NCI-H226 (cell line): ENCODE results near the gene PHOX2B.

Source experiments
- DNase-seq: peaks from one replicate; pipeline ENCODE4 v3.0.0-alpha.2; 2015

Gene PHOX2B

DNA sequence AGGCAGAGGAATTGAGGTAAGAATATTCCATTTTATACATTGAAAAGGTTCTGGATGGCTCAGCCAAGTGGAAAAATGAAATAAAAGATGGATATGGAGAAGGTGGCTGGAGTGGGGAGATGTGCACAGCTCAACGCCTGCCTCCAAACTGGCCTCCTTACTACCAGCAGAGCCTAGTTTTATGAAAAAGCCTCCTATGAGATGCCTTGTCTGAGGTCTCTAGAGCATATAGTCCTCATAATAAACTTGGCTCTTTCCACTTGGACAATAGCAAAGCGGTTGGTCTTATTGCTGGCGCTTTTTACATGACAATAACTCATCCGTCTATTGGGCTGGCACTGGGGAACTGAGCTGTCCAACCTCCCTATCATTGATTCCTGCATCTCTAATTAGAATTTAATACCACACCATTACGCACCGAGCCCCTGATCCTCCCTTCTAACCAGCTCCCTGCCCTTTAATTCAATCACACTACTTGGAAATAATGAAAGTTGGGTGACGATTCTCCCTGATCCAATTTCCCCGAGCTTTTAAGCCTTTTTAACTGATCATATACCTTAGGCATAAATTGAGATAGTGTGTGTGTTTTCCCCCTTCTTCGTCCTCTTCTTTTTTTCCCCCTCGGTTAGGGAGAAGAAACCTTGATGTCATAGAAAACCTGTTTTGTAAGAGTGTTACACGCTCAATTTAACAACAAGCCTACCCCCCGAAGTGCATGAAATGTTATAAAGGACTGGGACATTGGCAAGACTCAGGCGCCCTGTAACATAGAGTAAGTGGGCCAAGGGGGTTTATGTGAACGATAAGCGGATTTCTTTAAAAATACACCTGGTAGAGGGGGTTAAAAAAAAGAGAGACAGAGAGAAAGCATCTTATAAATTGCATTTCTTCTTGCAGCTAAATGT, at the start of gene PHOX2B:
Gene PHOX2B, minus strand, starts transcription at position 155 of the 905 bp plus-strand sequence. Its CDS starts 115 bp downstream, at position 40.
- DNase-seq = no peak

DNA sequence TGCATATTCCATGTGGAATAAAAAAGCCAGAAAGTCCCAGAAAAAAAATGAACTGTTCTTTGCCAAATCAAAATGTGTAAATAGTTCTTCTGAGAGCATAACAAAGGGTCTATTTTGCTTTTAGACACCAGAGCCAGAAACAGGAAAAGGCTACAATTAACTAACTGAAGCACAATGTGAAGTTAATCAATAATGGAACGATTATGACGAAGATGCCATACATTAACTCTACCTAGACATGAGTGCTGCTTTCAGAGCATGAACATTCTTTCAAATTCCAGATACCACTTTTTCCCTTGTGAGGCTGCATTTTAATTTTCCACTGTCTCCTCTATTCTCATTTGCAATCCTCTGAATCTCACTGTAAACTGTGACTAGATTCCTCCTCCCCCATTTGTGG, 48.7 kb upstream of the PHOX2B start:
- DNase-seq = no peak

DNA sequence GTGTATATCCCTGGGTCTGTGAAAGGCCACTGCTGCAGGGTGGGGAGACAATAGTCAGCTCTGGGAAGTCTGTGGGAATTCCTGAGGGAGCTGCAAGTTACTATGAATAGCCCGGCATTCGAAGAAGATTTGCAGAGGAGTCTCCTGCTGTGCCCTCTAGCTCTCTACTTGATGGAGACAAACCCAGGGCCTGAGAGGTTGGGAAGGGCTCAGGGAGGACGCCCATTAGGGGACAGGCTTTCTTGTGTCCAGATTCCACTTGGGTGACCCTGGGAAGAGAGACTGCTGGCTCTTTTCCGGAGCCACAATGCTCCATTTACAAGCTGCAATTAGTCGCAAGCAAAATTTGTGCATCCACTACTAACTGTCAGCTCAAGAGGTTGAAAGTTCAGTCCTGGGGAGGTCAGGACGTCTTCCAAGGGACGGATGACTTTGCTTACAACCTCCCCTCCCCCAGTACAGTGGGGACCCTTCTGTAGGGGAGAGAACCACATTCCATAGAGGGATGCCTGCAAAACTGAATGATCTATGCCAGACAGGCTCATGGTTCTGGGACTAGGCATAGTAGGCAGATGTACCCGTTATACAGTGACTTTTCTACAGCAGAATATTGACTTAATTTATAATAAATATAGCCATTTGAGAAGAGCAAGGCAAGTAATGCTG, 48.2 kb upstream of the PHOX2B start:
- no peak for DNase-seq

DNA sequence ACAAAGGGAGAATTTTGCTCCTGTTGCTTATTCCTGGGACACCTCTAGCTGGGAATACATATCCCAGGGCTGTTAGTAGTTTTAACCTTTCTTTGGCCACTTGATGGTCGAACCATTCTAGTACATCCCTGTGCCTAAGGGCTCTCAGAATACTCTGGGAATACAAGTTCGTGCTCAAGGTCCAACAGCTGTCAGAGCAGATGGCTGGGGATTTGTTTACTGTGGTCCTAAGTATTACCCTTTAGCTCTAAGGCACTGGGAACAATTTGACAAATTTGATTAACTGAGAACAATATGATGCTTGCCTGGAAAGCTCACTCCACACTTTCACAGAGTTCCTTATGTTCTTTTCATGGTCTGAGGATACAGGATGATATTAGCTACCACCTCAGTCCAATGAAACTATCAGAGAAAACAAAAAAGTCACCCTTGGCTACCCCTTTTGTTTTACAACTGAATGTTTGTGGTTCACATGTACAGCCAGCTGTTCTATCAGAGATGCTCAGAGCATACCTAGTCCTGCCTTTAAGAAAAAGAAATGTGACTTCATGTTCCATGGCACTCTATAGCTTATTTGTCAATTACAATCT, 47.4 kb upstream of the PHOX2B start:
- DNase-seq = no peak

DNA sequence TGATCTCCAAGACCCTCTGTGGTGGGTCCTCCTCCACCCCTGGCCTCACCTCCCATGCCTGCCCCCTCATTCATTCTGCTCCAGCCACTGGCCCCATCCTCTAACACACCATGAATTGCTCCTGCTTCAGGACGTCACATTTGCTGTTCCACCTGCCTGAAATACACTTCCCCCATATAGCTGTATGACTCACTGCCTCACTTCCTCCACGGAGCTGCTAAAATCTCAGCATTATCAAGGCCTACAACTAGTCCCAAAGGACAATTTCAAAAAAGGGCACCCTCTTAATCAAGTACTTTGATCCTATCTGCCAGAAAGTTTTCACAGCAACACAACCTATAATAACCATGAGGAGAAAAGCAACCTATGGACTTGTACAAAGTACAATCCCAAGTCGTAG, 43.6 kb upstream of the PHOX2B start:
- DNase-seq = no peak

DNA sequence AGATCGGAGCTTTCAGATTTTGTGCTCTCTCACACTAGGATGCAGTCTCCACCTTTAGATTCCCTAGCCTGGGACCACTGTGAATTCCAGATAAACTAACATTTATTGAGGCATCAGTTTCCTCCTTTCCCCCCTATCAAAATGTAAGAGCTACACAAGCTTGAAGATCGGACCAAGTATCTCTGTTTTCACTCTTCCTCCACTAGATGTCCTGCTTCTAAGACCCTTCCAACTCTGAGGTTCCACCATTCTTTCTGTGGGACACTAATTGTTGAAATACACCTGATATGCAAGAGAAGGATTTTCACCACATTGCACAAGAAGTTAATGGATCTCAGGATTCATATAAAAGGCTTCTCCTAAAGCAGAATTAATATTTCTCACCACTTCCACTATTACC, 43.0 kb upstream of the PHOX2B start:
- DNase-seq = no peak

DNA sequence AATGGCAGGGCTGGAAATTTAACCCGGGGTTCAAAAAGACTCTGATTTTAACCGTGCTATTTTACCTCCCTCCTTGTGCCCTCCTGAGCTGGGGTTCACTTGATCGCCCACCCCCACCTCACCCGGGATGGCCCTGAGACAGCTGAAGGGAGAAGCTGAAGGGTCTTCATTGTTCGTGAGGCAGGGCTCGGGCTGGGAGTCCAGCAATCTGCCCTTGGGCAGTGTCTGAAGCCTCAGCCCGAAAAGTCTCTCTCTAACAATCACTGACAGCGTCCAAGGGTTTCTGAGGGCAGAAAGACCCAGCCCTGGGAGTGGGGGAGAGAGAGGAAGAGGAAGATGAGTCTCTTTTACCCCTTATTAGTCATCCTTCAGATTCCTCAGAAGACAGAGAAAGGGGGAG, 39.4 kb upstream of the PHOX2B start:
- DNase-seq = no peak

DNA sequence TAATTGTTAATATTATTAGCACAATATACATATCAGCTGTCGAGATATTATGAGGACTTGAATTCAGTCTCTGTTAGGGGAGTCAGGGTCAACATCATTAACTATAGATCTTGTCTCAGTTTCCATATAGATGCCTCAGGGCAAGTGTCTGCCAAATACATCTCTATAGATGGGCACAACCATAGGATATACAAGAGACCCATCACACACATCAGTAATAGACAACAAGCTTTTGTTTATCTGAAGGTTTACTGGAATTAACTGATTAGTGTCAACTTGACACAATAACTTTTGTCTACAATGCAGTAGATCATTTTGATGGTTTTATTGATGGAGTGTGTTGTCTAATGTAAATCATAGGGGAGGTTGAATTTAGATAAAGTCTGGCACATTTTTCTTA, 37.1 kb upstream of the PHOX2B start:
- DNase-seq = no peak

DNA sequence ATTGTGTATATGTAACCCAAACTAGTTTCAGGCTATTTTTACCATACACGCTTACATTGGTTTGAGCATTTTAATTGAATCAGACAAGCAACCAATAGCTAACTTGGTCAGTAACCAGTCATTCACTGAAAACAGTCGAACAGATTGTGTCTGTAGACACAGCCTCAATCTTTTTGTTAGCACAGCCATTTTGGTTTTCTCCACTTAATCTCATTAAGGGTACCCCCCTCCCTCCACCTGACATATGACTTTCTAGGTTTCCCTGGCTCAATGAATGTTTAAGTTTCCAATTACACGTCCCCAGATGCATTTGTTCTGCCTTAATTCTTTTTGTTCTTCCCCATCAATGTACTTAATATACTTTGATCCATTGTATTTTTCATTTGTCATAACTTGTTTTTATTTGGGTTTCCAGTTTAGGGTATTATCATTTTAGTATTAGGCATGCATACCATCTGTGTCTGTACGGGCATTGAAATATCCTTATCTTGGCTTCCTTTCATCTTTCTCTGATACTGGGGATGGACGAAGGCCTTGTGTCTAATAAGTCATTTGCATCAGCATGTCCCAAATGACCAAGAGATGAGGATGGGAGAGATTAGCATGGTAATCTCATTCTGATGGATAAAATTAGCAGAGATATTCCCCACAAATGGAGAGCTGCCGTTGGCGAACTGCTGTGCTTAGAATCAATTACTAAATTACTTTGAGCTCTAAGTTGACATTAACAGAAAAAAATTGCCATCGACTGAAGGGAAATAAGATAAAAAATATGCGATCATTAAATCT, 35.9 kb upstream of the PHOX2B start:
- no peak for DNase-seq

DNA sequence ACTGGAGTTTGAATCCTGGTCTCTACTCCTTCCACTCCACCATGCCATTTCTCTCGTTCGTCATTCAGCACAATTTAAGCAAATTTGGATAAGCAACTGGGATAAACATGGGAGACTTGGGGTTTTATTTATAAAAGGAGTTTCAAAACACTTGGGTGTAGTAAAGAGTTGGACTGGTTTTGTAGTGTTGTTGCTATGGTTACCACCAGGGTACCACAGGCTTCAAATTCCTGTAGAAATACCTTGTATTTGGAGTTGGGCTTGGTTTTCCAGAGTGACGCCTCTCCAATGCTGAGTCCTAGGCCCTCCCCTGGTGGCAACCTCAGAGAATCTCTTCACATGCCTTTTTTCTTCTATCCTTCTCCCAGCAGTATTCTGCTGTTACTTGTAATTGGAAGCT, 27.9 kb upstream of the PHOX2B start:
- DNase-seq = no peak

DNA sequence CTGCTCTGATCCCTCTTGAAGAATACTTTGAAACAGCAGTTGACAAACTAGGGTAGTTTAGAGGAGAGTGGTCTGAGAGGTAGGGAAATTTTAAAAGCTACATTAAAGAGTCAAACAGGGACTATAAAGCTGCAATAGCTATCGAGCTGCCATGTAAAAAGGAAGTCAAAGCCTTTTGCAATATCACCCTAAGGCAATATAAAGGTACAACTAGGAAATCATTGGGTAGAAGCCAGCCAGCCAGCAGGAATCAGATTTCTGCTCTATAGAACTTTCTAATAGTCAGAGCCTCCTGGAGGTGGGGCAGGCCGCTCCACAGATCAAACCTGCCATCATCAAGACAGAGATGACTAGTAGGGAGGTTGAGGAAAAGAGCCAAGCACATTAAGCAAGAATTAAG, 15.2 kb upstream of the PHOX2B start:
- no peak for DNase-seq

DNA sequence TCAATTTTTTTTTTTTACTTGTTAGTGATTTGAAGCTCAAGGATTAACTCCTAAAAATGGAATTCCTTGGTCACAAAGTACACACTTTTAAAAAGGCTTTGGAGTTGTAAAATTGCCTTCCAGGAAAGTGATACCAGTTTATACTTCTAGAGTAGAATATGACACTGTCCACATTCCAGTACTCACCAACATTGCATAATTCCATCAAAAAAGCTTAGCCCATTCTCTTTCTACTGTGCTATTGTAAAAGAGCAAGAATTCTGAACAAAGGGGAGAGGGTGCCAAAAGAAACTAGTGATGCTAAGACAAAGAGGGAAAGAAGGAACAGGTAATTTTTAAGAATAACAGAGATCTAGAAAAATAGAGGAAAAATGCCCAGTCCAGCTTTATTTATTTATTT, 10.4 kb upstream of the PHOX2B start:
- DNase-seq = no peak

DNA sequence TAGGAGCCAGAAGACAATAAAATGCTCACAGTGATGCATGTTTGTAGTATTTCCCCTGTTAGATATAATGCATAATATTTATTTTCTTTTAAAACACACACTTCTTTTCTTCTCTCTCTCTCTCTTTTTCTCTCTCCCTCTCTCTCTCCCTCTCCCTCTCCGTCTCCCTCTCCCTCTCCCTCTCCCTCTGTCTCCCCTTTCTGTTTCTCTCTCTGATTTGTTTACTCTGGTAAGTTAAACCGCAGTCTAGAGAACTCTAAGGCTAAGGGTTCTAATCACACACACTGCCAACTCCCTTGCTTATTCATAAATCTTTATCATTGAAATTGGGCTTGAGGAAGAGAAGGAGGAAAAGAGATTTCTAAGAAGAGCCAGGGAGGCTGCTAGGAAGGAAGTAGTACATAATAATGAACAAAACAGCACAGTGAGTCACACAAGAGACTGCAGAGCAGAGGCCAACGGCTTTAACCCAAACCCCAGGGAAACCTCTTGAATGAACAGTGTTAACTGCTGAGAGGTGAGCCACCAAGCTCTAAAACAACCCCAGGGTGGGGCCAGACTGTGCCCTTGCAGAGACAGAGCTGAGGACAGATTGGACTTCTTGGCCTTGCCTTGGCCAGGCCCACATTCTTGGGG, 9.1 kb upstream of the PHOX2B start:
- no peak for DNase-seq

DNA sequence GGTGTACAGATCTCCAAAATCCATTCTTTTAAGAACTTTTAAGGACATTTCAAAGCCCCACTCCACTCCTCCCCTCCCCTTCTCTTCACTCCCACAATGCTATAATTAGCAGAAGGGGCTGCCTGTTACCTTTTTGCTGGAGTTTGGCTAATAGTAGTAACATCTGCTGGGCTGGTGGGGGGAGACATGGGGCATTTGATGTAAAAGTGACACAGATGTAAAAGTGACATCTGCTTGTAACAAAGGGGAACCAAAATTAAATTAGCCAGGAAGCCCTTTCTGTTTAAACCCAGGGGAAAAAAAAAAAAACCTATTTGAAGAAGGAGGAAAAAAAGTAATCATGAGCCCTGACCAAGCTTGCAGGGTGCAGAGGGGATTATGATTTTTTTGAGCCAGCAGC, 5.4 kb upstream of the PHOX2B start:
- DNase-seq = no peak

DNA sequence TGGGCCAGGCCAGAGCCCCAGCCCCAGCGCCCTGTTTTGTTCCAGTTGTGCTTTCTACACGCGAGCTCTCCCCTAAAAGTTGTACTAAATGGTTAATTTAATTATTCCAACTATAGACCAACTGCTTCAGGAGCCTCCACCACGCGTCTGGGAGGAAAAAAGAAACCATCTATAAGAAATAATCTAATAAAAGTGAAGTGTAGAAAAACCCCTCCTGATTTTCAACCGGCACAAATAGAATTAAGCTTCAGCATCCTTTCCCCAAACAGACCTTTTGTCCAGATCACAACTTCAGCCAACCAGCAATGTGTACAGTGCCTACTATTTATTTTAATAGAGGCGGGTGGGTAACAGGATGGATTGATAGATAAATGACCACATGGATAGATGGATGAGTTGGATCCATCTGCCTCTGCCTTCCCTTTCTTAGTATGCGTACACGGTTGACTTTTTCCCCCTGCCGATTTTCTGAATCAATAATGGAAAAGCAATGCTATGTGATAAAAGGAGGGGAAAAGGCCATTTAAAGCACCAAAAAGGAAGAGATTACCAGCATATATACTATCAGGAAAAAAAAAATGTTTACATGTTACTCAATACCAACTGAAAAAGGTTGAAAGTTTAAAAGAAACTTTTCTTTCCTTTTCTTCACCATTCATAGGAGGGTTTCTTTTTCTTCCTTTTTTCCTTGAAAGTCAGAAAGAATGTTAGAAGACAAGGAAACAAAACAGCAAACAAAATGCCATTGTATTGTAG, 3.7 kb upstream of the PHOX2B start:
- DNase-seq = no peak

DNA sequence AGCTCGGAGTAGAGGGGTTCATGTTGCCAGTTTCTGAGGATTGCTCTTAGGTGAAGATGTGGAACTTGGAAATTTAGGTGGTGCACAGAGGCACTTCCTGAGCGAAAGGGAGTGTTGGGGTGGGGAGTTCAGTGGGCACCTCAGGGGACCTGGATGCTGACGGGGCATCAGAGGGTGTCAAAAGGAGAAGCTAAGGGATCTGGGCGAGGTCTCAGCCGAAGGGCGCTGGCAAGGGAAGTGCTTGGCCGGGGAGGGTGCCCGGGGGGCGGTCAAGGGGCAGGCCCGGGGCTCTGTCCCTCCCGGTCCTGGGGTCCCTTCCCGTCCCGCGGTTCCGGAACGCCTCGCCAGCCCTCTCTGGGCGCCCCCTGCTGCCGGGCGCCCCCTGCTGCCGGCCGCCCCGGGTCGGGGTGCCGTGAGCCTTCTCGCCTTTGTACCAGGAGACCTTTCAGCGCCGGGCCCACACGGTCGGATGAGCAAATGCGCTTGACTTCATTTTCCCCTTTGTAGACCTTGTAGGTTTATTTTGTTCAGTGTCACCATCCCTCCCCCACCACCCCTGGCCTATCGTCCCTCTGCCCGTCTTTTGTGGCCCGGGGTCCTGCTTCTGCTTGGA, 3.0 kb upstream of the PHOX2B start:
- no peak for DNase-seq

DNA sequence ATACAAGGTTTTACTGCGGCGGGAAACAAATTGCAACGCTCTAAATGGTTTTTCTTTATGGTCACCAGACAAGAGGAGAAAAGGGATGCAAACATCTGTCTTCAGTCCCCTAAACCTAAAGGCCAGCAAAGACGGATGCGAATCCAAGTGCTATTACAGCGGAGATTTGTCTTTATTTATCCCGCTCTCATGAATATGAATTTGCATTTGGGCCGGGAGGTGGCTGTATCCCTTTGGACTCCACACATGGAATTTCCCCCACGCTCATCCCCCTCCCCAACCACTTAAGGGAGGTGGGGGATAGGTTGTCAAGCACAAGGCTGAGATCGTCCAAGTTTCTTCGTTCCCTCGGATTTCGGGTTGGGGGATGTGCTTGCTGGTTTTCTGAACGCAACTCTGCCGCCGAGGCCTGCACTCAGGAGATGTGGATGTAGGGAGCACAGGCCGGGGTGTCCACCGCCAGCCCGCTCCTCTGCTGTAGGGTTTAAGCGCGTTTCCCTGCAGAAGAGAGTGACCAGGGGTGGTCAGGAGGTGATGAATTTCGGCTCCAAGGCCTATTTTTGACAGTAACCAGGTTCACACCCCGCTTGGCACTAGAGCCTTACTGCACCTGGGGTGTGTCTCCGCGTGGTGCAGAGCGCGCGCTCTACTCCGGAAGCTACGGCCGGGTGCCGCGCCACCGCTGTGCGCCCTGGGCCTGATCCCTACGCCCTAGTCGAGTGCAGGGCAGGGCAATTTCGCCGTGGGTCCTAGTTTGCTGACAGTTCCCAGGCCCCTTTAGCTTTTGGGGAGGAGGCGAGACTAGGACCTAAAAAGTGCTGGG, 2.3 kb upstream of the PHOX2B start:
- no peak for DNase-seq

DNA sequence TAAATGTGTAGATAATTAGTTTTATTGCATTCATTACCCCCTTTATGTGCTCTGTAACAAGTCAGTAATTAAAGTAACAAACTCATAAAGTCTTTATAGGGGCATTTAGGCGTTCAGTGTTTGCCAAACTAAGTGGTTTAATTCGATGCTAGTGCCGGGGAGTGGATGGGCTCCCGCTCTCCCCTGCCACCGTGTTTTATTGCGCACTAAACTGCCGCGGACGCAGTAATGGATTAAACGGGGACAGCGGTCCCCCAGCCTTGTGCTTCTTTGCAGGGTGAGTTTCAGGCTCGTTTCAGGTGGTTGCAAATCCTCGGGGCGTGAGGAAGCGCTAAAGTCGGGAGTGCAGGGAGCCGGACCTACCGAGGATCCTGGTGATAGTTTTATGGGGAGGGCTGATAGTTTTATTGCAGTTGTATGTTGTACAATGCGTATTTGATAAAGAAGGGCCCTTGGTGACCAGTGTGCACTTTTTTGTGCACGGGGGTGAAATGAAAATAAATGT, 1.6 kb upstream of the PHOX2B start:
- DNase-seq = no peak

DNA sequence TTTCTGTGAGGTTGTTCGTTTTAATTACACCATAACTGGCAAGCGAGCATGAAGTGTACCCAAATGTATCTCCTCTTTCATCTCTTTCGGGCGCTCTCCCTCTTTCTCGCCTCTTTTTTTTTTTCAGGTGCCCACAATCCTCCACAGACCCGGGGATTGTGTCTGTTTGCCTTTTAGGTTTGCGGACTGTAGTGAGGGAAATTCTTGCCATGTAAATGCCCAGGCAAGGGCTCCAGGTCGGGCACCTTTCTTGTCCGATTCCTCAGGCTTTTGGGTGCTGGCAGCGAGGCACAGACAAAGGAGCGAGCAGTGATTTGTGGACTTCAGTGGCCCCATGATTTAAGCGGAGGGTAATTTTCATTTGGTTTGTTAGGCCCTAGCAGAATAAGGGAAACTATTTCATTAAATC, 1.1 kb upstream of the PHOX2B start:
- DNase-seq = no peak

DNA sequence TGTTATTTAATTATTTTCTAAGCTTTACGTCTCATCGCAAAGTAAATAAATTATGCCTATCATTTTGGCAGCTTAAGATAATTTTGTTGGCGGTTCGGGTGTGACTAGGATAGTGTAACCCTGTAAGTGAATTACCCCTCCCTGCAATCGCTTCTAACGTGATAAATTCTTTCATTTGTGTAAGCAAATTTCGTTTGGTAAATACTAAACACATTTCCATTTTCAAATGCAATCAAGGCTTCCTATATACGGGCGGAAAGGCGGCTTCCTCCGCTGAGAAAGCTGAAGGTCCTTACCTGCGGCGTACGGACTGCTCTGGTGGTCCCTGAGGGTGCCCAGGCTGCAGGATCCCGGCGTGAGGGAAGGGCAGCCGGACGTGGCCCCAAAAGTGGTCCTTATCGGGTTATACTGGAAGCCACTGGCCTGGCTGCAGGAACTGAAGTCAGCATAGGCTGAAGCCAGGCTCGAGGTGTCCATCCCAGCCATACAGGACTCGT, 403 bp downstream of the PHOX2B start:
- DNase-seq = no peak
